ENCODE measurements around the gene SLC30A9.

The SLC30A9 gene

GRCh38 chr4:41999321-41999720 lies 9.0 kb downstream of the SLC30A9 start:
- DNase-seq (ENCODE audit: low spot score), result no peak

- no peak for DNase-seq (ENCODE audit: low spot score)
Observed at GRCh38 chr4:42008011-42008786, 17.9 kb downstream of the SLC30A9 start.

- no peak for DNase-seq (ENCODE audit: low spot score)
Observed at GRCh38 chr4:42015438-42015837, 25.1 kb downstream of the SLC30A9 start.

GRCh38 chr4:42018451-42018850 lies 28.1 kb downstream of the SLC30A9 start:
- no peak for DNase-seq (ENCODE audit: low spot score)

GRCh38 chr4:42048394-42048793 lies 58.1 kb downstream of the SLC30A9 start:
- no peak for DNase-seq (ENCODE audit: low spot score)

GRCh38 chr4:42050516-42051249 lies 60.4 kb downstream of the SLC30A9 start:
- no peak for DNase-seq (ENCODE audit: low spot score)

GRCh38 chr4:42066402-42066801 lies 76.1 kb downstream of the SLC30A9 start:
- DNase-seq (ENCODE audit: low spot score), result no peak

- no peak for DNase-seq (ENCODE audit: low spot score)
Observed at GRCh38 chr4:42067264-42067663, 76.9 kb downstream of the SLC30A9 start.

- DNase-seq (ENCODE audit: low spot score), result no peak
Observed at GRCh38 chr4:42070463-42070862, 80.1 kb downstream of the SLC30A9 start.

GRCh38 chr4:42074294-42074693 lies 84.0 kb downstream of the SLC30A9 start:
- no peak for DNase-seq (ENCODE audit: low spot score)

- no peak for DNase-seq (ENCODE audit: low spot score)
Observed at GRCh38 chr4:42078184-42078801, 88.0 kb downstream of the SLC30A9 start.

- no peak for DNase-seq (ENCODE audit: low spot score)
Observed at GRCh38 chr4:42080306-42080705, 90.0 kb downstream of the SLC30A9 start.

GRCh38 chr4:42083816-42084215 lies 93.5 kb downstream of the SLC30A9 start:
- DNase-seq (ENCODE audit: low spot score), result no peak

- DNase-seq (ENCODE audit: low spot score), result no peak
Observed at GRCh38 chr4:42088386-42088785, 98.1 kb downstream of the SLC30A9 start.

- no peak for DNase-seq (ENCODE audit: low spot score)
Observed at GRCh38 chr4:42101446-42101975, 111.2 kb downstream of the SLC30A9 start.

- no peak for DNase-seq (ENCODE audit: low spot score)
Observed at GRCh38 chr4:42104521-42104920, 114.2 kb downstream of the SLC30A9 start.

- DNase-seq (ENCODE audit: low spot score), result no peak
Observed at GRCh38 chr4:42112846-42113245, 122.5 kb downstream of the SLC30A9 start.

GRCh38 chr4:42119886-42120285 lies 129.6 kb downstream of the SLC30A9 start:
- no peak for DNase-seq (ENCODE audit: low spot score)

- no peak for DNase-seq (ENCODE audit: low spot score)
Observed at GRCh38 chr4:42122237-42122636, 131.9 kb downstream of the SLC30A9 start.

- DNase-seq (ENCODE audit: low spot score), result no peak
Observed at GRCh38 chr4:42123071-42123644, 132.8 kb downstream of the SLC30A9 start.

GRCh38 chr4:42132099-42132498 lies 141.8 kb downstream of the SLC30A9 start:
- no peak for DNase-seq (ENCODE audit: low spot score)

GRCh38 chr4:42133006-42133405 lies 142.7 kb downstream of the SLC30A9 start:
- no peak for DNase-seq (ENCODE audit: low spot score)

All from HuH-7.5 (cell line).